Vagina (tissue), 2 donors: Measurements from ENCODE around the gene SLFNL1. TPM values are rescaled to one million over a fixed set of nuclear protein-coding genes. Genes with fewer than 3 reads are reported as not detected.

Experiments used
- DNase-seq, 2 donors: peaks; one replicate each; pipeline ENCODE4 v3.0.0-alpha.2; 2017; ENCODE audit errors: extremely low spot score in 2 of 2
- H3K27ac ChIP-seq: fragments of 200-600 bp; sonication (generic); one replicate; pipeline ENCODE4 v1.5.1; 2019
- H3K27me3 ChIP-seq: fragments of 200-600 bp; sonication (generic); one replicate; pipeline ENCODE4 v1.5.1; 2019
- H3K36me3 ChIP-seq, 2 donors: fragments of 200-600 bp; sonication (generic); one replicate each; pipeline ENCODE4 v1.5.1; 2017 to 2019
- H3K4me1 ChIP-seq: fragments of 200-600 bp; sonication (generic); one replicate; pipeline ENCODE4 v1.5.1; 2019
- H3K4me3 ChIP-seq, 2 donors: fragments of 200-600 bp; sonication (generic); 1 replicate in 1 of 2; 2 replicates in 1 of 2; pipeline ENCODE4 v1.5.1; 2016 to 2019
- H3K9me3 ChIP-seq: fragments of 200-600 bp; sonication (generic); one replicate; pipeline ENCODE4 v1.5.1; 2019
- CTCF ChIP-seq, 3 experiments: fragments of 450-650 bp in 2 of 3; fragments of 200-600 bp in 1 of 3; sonication (generic) in 1 of 3; IDR thresholded peaks; one replicate each; pipeline ENCODE4 v1.5.1; 2017 to 2019; ENCODE audit warnings: antibody characterized with exemption in 3 of 3, mild to moderate bottlenecking in 2 of 3, moderate library complexity in 2 of 3
- POLR2A ChIP-seq, 2 donors: fragments of 450-650 bp; IDR thresholded peaks; one replicate each; pipeline ENCODE4 v1.6.1; 2017; ENCODE audit warnings: antibody characterized with exemption in 2 of 2, mild to moderate bottlenecking in 2 of 2, moderate library complexity in 2 of 2
- POLR2AphosphoS5 ChIP-seq, 2 donors: sonication (generic); formaldehyde crosslinking; IDR thresholded peaks; one replicate each; pipeline ENCODE4 v1.9.0; 2017; ENCODE audit warnings: antibody characterized with exemption in 2 of 2, mild to moderate bottlenecking in 2 of 2, low read depth in 1 of 2; ENCODE audit not compliant: insufficient read depth in 1 of 2
- intact Hi-C: fragments of 100-400 bp; cut with DNase I; formaldehyde crosslinking; loops from one replicate; pipeline ENCODE4 v1.15.1; 2023
- total RNA-seq: library from RNA; depleted of rRNA; stranded (reverse); fragments of >200 nt; gene quantifications from one replicate; pipeline ENCODE4 v1.2.3, GENCODE V29; 2016

The SLFNL1 gene
- total RNA-seq, 1 donor from 2014 or later: 1.2 TPM

GRCh38 chr1:41037116-41037903, 15.8 kb upstream of the SLFNL1 start:
- H3K4me1 ChIP-seq: no peaks in the 10 kb centered on the region

GRCh38 chr1:41033272-41033671, 11.7 kb upstream of the SLFNL1 start:
- TF ChIP-seq POLR2AphosphoS5 (IDR thresholded peaks at IDR 0.05; ENCODE audit: insufficient read depth in 1 of 2, low read depth in 1 of 2) (no peak), CTCF (IDR thresholded peaks at IDR 0.05) (no peak), POLR2A (IDR thresholded peaks at IDR 0.05) (no peak)
- DNase-seq: no peak
- no peaks in the 10 kb centered on the region for H3K9me3 ChIP-seq
- intact Hi-C loops: no loop called here
- no peak overlapping the region for H3K4me3 ChIP-seq
- H3K27ac ChIP-seq: no peak overlapping the region
- no peaks in the 10 kb centered on the region for H3K4me1 ChIP-seq
- no peaks in the 10 kb centered on the region for H3K27me3 ChIP-seq
- H3K36me3 ChIP-seq: peaks cover 0 to 62% of the 10 kb centered on the region in 2 donors

More at GRCh38 chr1:41037116-41037903, 15.8 kb upstream of the SLFNL1 start:
- no peaks in the 10 kb centered on the region for H3K9me3 ChIP-seq
- TF ChIP-seq CTCF (IDR thresholded peaks at IDR 0.05) (no peak), POLR2A (IDR thresholded peaks at IDR 0.05) (no peak), POLR2AphosphoS5 (IDR thresholded peaks at IDR 0.05; ENCODE audit: insufficient read depth in 1 of 2, low read depth in 1 of 2) (no peak)
- DNase-seq: no peak
- H3K27ac ChIP-seq: no peak overlapping the region
- no peaks in the 10 kb centered on the region for H3K27me3 ChIP-seq
- intact Hi-C loops: no loop called here
- H3K36me3 ChIP-seq: peaks cover 0 to 28% of the 10 kb centered on the region in 2 donors
- no peak overlapping the region for H3K4me3 ChIP-seq

- intact Hi-C loops: no loop called here
Observed at GRCh38 chr1:41032147-41032546, 10.6 kb upstream of the SLFNL1 start.

GRCh38 chr1:41030872-41031616, 9.5 kb upstream of the SLFNL1 start:
- no peak overlapping the region for H3K4me3 ChIP-seq
- DNase-seq: no peak
- no peaks in the 10 kb centered on the region for H3K27me3 ChIP-seq
- H3K9me3 ChIP-seq: no peaks in the 10 kb centered on the region
- no peaks in the 10 kb centered on the region for H3K4me1 ChIP-seq
- TF ChIP-seq POLR2A (IDR thresholded peaks at IDR 0.05): no peak
- peaks cover 0 to 62% of the 10 kb centered on the region in 2 donors for H3K36me3 ChIP-seq
- no peak overlapping the region for H3K27ac ChIP-seq
- intact Hi-C loops: no loop called here

More at GRCh38 chr1:41032147-41032546, 10.6 kb upstream of the SLFNL1 start:
- H3K36me3 ChIP-seq: peaks cover 0 to 65% of the 10 kb centered on the region in 2 donors
- H3K4me1 ChIP-seq: no peaks in the 10 kb centered on the region
- DNase-seq: no peak
- TF ChIP-seq POLR2AphosphoS5 (IDR thresholded peaks at IDR 0.05; ENCODE audit: insufficient read depth in 1 of 2, low read depth in 1 of 2) (no peak), POLR2A (IDR thresholded peaks at IDR 0.05) (no peak), CTCF (IDR thresholded peaks at IDR 0.05) (no peak)
- no peak overlapping the region for H3K27ac ChIP-seq
- H3K27me3 ChIP-seq: no peaks in the 10 kb centered on the region
- no peaks in the 10 kb centered on the region for H3K9me3 ChIP-seq
- no peak overlapping the region for H3K4me3 ChIP-seq

- intact Hi-C loops: no loop called here
Observed at GRCh38 chr1:41028034-41028642, 6.6 kb upstream of the SLFNL1 start.

More at GRCh38 chr1:41028034-41028642, 6.6 kb upstream of the SLFNL1 start:
- Histone ChIP-seq H3K4me1 (no peaks in the 10 kb centered on the region), H3K4me3 (no peak overlapping the region), H3K27me3 (no peaks in the 10 kb centered on the region), H3K27ac (no peak overlapping the region), H3K36me3 (peaks cover 0 to 46% of the 10 kb centered on the region in 2 donors), H3K9me3 (no peaks in the 10 kb centered on the region)
- no peak for DNase-seq
- TF ChIP-seq POLR2A (IDR thresholded peaks at IDR 0.05) (no peak), POLR2AphosphoS5 (IDR thresholded peaks at IDR 0.05; ENCODE audit: insufficient read depth in 1 of 2, low read depth in 1 of 2) (no peak), CTCF (IDR thresholded peaks at IDR 0.05) (no peak)
